Measurements from ENCODE around the gene SRRM4. TPM values are rescaled to one million over a fixed set of nuclear protein-coding genes. Genes with fewer than 3 reads are reported as not detected.

Gene SRRM4
- polyA plus RNA-seq, 1 donor from 2014 or later: 9.9 TPM

GRCh38 chr12:119047641-119048040, 66.3 kb downstream of the SRRM4 start:
- H3K36me3 ChIP-seq (ENCODE audit: insufficient read depth, low read length): peaks cover 11% of the 10 kb centered on the region
- no peaks in the 10 kb centered on the region for H4K20me1 ChIP-seq (ENCODE audit: insufficient read depth)
- H3K79me2 ChIP-seq (replicated peaks; ENCODE audit: insufficient read depth, low read length): no peaks in the 10 kb centered on the region
- H3K9me3 ChIP-seq (ENCODE audit: low read length): no peaks in the 10 kb centered on the region
- no peak overlapping the region for H3K4me2 ChIP-seq (ENCODE audit: low read length)
- H3K4me3 ChIP-seq (ENCODE audit: low read length): no peak overlapping the region
- H3K27me3 ChIP-seq (ENCODE audit: insufficient read depth, low read depth, low read length): no peaks in the 10 kb centered on the region
- no peaks in the 10 kb centered on the region for H3F3A ChIP-seq (ENCODE audit: insufficient read depth, low read length, poor library complexity, severe bottlenecking)
- no peak overlapping the region for H3K27ac ChIP-seq (ENCODE audit: low read length)
- H2AFZ ChIP-seq (ENCODE audit: low read depth, low read length): no peak overlapping the region
- no peak for TF ChIP-seq EP300 (conservative IDR thresholded peaks at IDR 0.05; ENCODE audit: poor library complexity, severe bottlenecking)
- no peak overlapping the region for H3K9ac ChIP-seq (ENCODE audit: low read length)
- H3K9me2 ChIP-seq (ENCODE audit: insufficient read depth, low read length): no peaks in the 10 kb centered on the region

- no peak overlapping the region for H2AFZ ChIP-seq (ENCODE audit: low read depth, low read length)
- H3K9me3 ChIP-seq (ENCODE audit: low read length): no peaks in the 10 kb centered on the region
- no peaks in the 10 kb centered on the region for H3F3A ChIP-seq (ENCODE audit: insufficient read depth, low read length, poor library complexity, severe bottlenecking)
- no peaks in the 10 kb centered on the region for H4K20me1 ChIP-seq (ENCODE audit: insufficient read depth)
- no peaks in the 10 kb centered on the region for H3K79me2 ChIP-seq (replicated peaks; ENCODE audit: insufficient read depth, low read length)
- H3K27me3 ChIP-seq (ENCODE audit: insufficient read depth, low read depth, low read length): no peaks in the 10 kb centered on the region
- H3K9ac ChIP-seq (ENCODE audit: low read length): no peak overlapping the region
- no peaks in the 10 kb centered on the region for H3K9me2 ChIP-seq (ENCODE audit: insufficient read depth, low read length)
- H3K4me2 ChIP-seq (ENCODE audit: low read length): no peak overlapping the region
- TF ChIP-seq EZH2 (IDR thresholded peaks at IDR 0.05; ENCODE audit: borderline replicate concordance, insufficient read depth, low read length, poor library complexity, severe bottlenecking) (no peak), POLR2AphosphoS5 (IDR thresholded peaks at IDR 0.05) (no peak), RAD21 (conservative IDR thresholded peaks at IDR 0.05) (no peak), CTCF (IDR thresholded peaks at IDR 0.05; ENCODE audit: poor library complexity, severe bottlenecking) (no peak), TAF1 (IDR thresholded peaks at IDR 0.05; ENCODE audit: low read depth) (no peak), REST (IDR thresholded peaks at IDR 0.05; ENCODE audit: borderline replicate concordance) (no peak), MXI1 (conservative IDR thresholded peaks at IDR 0.05; ENCODE audit: poor library complexity, severe bottlenecking) (no peak), SMC3 (conservative IDR thresholded peaks at IDR 0.05; ENCODE audit: poor library complexity) (no peak), EP300 (conservative IDR thresholded peaks at IDR 0.05; ENCODE audit: poor library complexity, severe bottlenecking) (no peak)
- H3K4me3 ChIP-seq (ENCODE audit: low read length): no peak overlapping the region
- peaks cover 11% of the 10 kb centered on the region for H3K36me3 ChIP-seq (ENCODE audit: insufficient read depth, low read length)
- no peak overlapping the region for H3K27ac ChIP-seq (ENCODE audit: low read length)
These were observed 69.3 kb downstream of the SRRM4 start for GRCh38 chr12:119050663-119051062.

- H3K9me2 ChIP-seq (ENCODE audit: insufficient read depth, low read length): no peaks in the 10 kb centered on the region
- H3K4me2 ChIP-seq (ENCODE audit: low read length): no peak overlapping the region
- H3K4me3 ChIP-seq (ENCODE audit: low read length): no peak overlapping the region
- H3K9me3 ChIP-seq (ENCODE audit: low read length): no peaks in the 10 kb centered on the region
- no peak for TF ChIP-seq MXI1 (conservative IDR thresholded peaks at IDR 0.05; ENCODE audit: poor library complexity, severe bottlenecking)
- no peak for TF ChIP-seq EZH2 (IDR thresholded peaks at IDR 0.05; ENCODE audit: borderline replicate concordance, insufficient read depth, low read length, poor library complexity, severe bottlenecking)
- no peak for TF ChIP-seq EP300 (conservative IDR thresholded peaks at IDR 0.05; ENCODE audit: poor library complexity, severe bottlenecking)
- no peak for TF ChIP-seq POLR2AphosphoS5 (IDR thresholded peaks at IDR 0.05)
- no peak for TF ChIP-seq TAF1 (IDR thresholded peaks at IDR 0.05; ENCODE audit: low read depth)
- no peak for TF ChIP-seq RAD21 (conservative IDR thresholded peaks at IDR 0.05)
- no peak for TF ChIP-seq REST (IDR thresholded peaks at IDR 0.05; ENCODE audit: borderline replicate concordance)
- TF ChIP-seq CTCF (IDR thresholded peaks at IDR 0.05; ENCODE audit: poor library complexity, severe bottlenecking): no peak
- TF ChIP-seq SMC3 (conservative IDR thresholded peaks at IDR 0.05; ENCODE audit: poor library complexity): no peak
- H3K27me3 ChIP-seq (ENCODE audit: insufficient read depth, low read depth, low read length): no peaks in the 10 kb centered on the region
- H2AFZ ChIP-seq (ENCODE audit: low read depth, low read length): no peak overlapping the region
- H3K9ac ChIP-seq (ENCODE audit: low read length): no peak overlapping the region
- H4K20me1 ChIP-seq (ENCODE audit: insufficient read depth): no peaks in the 10 kb centered on the region
- no peaks in the 10 kb centered on the region for H3F3A ChIP-seq (ENCODE audit: insufficient read depth, low read length, poor library complexity, severe bottlenecking)
- peaks cover 11% of the 10 kb centered on the region for H3K36me3 ChIP-seq (ENCODE audit: insufficient read depth, low read length)
- no peaks in the 10 kb centered on the region for H3K79me2 ChIP-seq (replicated peaks; ENCODE audit: insufficient read depth, low read length)
- H3K27ac ChIP-seq (ENCODE audit: low read length): no peak overlapping the region
These were observed 70.1 kb downstream of the SRRM4 start for GRCh38 chr12:119051474-119051873.
